Measurements from ENCODE around the gene RAB40C.

RAB40C gene

GRCh38 chr16:620700-621525 is 31.0 kb downstream of the RAB40C start:
- no peak for DNase-seq
- 0 out of 2 replicates have a peak, but pooled peaks cover 3% of the 10 kb centered on the region for H3K79me2 ChIP-seq (ENCODE audit: low read length)
- H3K4me1 ChIP-seq (ENCODE audit: low read length): no peaks in the 10 kb centered on the region
- no peak overlapping the region for H3K9ac ChIP-seq (ENCODE audit: low read length)
- no peak overlapping the region for H3K4me3 ChIP-seq (ENCODE audit: low read length)
- no peaks in the 10 kb centered on the region for H3K36me3 ChIP-seq (replicated peaks; ENCODE audit: insufficient read depth, low read length)
- H2AFZ ChIP-seq (ENCODE audit: low read length): no peak overlapping the region
- H4K20me1 ChIP-seq (ENCODE audit: insufficient read depth, low read length): no peaks in the 10 kb centered on the region
- H3F3A ChIP-seq (ENCODE audit: insufficient read depth, low read length): no peaks in the 10 kb centered on the region
- H3K9me3 ChIP-seq (replicated peaks; ENCODE audit: insufficient read depth, low read length): no peaks in the 10 kb centered on the region
- no peaks in the 10 kb centered on the region for H3K27me3 ChIP-seq (replicated peaks; ENCODE audit: insufficient read depth, low read length)
- no peak overlapping the region for H3K27ac ChIP-seq (ENCODE audit: low read length)
- TF ChIP-seq EZH2 (optimal IDR thresholded peaks at IDR 0.05; ENCODE audit: low read depth, low read length): no peak
- no peak for TF ChIP-seq CTCF (IDR thresholded peaks at IDR 0.05; ENCODE audit: low read length)
- TF ChIP-seq EZH2phosphoT487 (IDR thresholded peaks at IDR 0.05; ENCODE audit: low read length): no peak
- H3K9me2 ChIP-seq (replicated peaks; ENCODE audit: insufficient read depth, low read length): no peaks in the 10 kb centered on the region
- H3K4me2 ChIP-seq (ENCODE audit: low read depth, low read length): no peak overlapping the region

- Histone ChIP-seq H4K20me1 (ENCODE audit: insufficient read depth, low read length) (no peaks in the 10 kb centered on the region), H3K9me2 (replicated peaks; ENCODE audit: insufficient read depth, low read length) (no peaks in the 10 kb centered on the region), H3K36me3 (replicated peaks; ENCODE audit: insufficient read depth, low read length) (no peaks in the 10 kb centered on the region), H3K27me3 (replicated peaks; ENCODE audit: insufficient read depth, low read length) (no peaks in the 10 kb centered on the region), H3K4me3 (ENCODE audit: low read length) (no peak overlapping the region), H3K4me1 (ENCODE audit: low read length) (no peaks in the 10 kb centered on the region), H3K27ac (ENCODE audit: low read length) (no peak overlapping the region), H3K79me2 (ENCODE audit: low read length) (0 out of 2 replicates have a peak, but pooled peaks cover 3% of the 10 kb centered on the region), H2AFZ (ENCODE audit: low read length) (no peak overlapping the region), H3K4me2 (ENCODE audit: low read depth, low read length) (no peak overlapping the region), H3K9me3 (replicated peaks; ENCODE audit: insufficient read depth, low read length) (no peaks in the 10 kb centered on the region), H3F3A (ENCODE audit: insufficient read depth, low read length) (no peaks in the 10 kb centered on the region), H3K9ac (ENCODE audit: low read length) (no peak overlapping the region)
- TF ChIP-seq CTCF (IDR thresholded peaks at IDR 0.05; ENCODE audit: low read length): no peak
- TF ChIP-seq EZH2phosphoT487 (IDR thresholded peaks at IDR 0.05; ENCODE audit: low read length): no peak
- no peak for TF ChIP-seq EZH2 (optimal IDR thresholded peaks at IDR 0.05; ENCODE audit: low read depth, low read length)
- no peak for DNase-seq
Observed at GRCh38 chr16:621526-622105, 31.8 kb downstream of the RAB40C start.

- Histone ChIP-seq H3K9ac (ENCODE audit: low read length) (no peak overlapping the region), H4K20me1 (ENCODE audit: insufficient read depth, low read length) (no peaks in the 10 kb centered on the region), H3K79me2 (ENCODE audit: low read length) (0 out of 2 replicates have a peak, but pooled peaks cover 3% of the 10 kb centered on the region), H3F3A (ENCODE audit: insufficient read depth, low read length) (no peaks in the 10 kb centered on the region), H2AFZ (ENCODE audit: low read length) (no peak overlapping the region), H3K9me2 (replicated peaks; ENCODE audit: insufficient read depth, low read length) (no peaks in the 10 kb centered on the region), H3K4me3 (ENCODE audit: low read length) (no peak overlapping the region), H3K27me3 (replicated peaks; ENCODE audit: insufficient read depth, low read length) (no peaks in the 10 kb centered on the region), H3K36me3 (replicated peaks; ENCODE audit: insufficient read depth, low read length) (no peaks in the 10 kb centered on the region), H3K4me2 (ENCODE audit: low read depth, low read length) (no peak overlapping the region), H3K4me1 (ENCODE audit: low read length) (no peaks in the 10 kb centered on the region), H3K9me3 (replicated peaks; ENCODE audit: insufficient read depth, low read length) (no peaks in the 10 kb centered on the region), H3K27ac (ENCODE audit: low read length) (no peak overlapping the region)
- DNase-seq: no peak
- no peak for TF ChIP-seq EZH2 (optimal IDR thresholded peaks at IDR 0.05; ENCODE audit: low read depth, low read length)
- no peak for TF ChIP-seq EZH2phosphoT487 (IDR thresholded peaks at IDR 0.05; ENCODE audit: low read length)
- no peak for TF ChIP-seq CTCF (IDR thresholded peaks at IDR 0.05; ENCODE audit: low read length)
Observed at GRCh38 chr16:622920-623280, 33.0 kb downstream of the RAB40C start.

All from MM.1S (cell line).